COLO668 (cell line): Measurements from ENCODE around the gene TAF10.
A peak's percentile ranks its signal among the peaks of the same experiment; 100 is the strongest.

Experiments used
- DNase-seq: peaks from one replicate; lab custom pipeline; 2025; ENCODE audit not compliant: unreplicated experiment; lab: John Stamatoyannopoulos, UW

Gene TAF10

GRCh38 chr11:6640985-6641701, 29.1 kb upstream of the TAF10 start:
- DNase-seq = no peak

DNA sequence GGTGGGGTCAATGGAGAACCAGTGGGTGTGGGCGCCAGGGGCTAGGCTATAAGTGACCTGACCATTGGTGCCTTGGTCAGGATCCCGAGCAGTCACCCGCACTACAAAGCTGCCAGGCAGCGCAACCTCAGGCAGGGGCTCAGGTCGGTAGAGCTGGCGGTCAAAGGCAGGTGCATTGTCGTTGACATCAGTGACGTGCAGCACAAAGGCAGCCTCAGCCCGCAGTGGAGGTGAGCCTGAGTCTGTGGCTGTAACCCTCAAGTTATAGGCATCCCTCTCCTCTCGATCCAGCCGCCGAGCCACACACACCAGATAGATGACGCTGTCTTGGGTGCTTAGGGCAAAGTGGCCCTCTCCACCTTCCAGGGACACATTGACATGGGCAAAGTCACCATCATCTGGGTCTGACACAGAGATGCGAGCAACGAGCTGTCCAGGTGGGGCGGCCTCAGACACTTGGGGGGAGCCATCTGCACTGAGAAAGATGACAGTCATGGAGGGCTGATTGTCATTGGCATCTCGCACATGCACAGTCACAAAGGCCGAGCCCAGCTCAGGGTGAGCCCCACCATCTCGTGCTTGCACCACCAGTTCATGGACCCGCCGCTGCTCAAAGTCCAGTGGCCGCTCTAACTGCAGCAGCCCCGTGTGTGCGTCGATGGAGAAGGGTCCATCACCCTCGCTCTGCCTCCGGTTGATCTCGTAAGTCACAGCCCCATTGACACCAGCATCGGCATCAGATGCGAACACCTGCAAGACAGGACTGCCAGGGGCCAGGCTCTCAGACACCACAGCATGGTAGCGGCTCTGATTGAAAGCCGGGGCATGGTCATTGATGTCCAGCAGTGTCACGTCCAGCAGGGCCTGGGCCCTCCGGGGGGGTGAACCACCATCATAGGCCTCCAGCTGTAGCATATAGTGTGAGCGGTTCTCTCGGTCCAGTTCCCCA, 28.3 kb upstream of the TAF10 start:
- DNase-seq = no peak

DNA sequence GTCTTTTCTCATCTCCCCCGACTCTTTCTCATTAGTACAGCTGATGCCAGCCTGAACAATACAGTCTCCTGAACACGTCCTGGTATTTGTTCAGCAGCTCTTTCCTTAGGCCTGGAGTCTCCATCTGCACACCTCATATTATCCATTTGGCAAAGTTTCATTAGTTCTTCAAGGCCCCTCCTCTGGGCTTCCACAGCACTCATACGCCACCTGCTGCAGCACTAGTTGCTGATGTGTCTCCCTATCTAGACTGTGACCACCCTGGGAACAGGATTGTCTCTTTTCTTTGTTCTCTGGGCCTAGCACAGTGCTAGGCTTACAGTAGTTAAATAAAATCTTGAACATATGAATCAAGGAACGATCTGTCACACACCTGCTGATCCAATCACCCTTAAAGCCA, 26.4 kb upstream of the TAF10 start:
- DNase-seq = no peak

DNA sequence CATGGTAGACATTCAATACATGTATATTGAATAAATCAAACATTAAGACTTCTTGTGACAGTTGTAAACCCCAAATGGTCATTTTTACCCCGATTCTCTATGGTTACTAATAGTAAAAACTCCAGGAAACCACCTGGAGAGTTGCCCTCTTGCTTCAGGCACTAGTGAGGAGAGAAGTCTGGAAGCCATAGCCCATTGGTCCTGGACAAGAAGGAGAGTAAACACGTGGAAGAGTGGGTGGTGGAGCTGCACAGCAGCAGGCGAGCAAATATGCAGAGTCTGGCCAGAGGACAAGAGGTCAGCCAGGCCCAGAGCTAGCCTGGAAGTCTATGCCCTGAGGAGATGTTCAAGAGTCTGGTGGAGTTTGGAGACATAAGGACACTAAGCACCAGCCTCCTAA, 25.9 kb upstream of the TAF10 start:
- no peak for DNase-seq

DNA sequence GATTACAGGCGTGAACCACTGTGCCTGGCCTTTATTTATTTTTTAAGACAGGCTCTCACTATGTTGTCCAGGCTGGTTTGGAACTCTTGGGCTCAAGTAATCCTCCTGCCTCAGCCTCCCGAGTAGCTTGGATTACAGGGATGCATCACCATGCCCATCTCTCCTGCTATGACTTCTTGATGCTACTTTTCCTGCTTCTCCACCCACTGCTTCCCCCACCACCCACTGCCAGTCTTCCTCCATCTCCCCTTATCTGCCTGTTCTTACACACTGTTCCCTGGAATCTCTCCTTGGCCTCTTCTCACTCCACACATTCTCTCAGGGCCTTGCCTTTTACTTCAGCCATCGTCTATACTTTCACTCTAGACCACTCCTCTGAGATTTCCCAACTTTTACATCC, 24.5 kb upstream of the TAF10 start:
- no peak for DNase-seq

DNA sequence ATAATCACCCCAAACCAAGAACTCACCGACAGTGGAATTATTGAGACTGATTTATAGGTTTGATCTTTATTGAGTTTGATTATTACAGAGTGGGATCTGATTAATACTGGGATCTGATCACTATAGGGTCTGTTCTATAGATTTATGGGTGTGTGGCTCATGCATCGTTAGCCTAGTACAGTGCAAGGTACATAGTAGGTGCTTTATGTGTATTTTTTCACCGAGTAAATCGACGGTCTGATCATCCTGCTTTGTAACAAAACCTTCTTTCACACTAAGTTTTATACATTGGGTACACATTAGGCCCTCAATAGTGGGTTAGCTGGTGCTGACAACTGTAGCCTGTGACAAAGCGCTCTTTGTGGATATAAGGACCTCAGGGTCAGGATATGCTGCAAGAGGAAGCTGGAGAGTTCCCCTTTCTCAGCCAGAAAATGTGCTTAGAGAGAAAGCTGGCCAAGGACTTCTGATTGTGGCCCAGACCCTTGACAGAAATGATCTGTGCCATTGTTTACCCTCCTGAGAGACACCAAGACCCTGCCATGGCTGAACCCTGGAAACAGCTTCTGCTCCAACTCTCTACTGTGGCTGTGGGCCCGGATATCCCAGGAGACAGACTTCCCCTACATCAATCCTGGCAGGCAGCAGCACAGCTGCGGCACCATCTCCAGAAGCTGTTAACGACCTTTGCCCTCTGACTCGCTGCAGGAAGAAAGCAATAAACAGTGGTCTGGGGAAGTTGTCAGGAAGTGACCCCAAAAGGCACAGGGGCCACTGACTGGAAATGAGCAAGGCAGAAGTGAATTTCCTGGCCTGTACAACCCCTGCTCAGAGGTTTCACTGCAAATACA, 23.3 kb upstream of the TAF10 start:
- peak; percentile 4 for DNase-seq

DNA sequence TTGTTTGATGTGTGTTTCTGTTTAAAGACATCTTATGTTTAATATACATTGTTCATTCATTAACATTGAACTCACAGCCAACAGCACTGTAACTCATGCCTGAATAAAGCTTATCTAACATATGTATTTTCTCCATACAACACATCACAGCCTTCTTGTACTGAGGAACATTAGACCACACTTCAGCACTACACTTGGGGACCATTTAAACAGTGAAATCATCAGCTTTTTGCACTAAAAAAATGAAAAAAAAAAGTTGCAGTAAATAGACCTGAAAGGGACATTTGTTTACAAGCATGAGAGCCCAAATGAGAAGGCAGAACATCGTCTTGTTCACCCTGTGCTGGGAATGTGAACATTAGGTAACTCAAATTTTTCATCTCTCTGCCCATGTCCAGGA, 22.5 kb upstream of the TAF10 start:
- no peak for DNase-seq

DNA sequence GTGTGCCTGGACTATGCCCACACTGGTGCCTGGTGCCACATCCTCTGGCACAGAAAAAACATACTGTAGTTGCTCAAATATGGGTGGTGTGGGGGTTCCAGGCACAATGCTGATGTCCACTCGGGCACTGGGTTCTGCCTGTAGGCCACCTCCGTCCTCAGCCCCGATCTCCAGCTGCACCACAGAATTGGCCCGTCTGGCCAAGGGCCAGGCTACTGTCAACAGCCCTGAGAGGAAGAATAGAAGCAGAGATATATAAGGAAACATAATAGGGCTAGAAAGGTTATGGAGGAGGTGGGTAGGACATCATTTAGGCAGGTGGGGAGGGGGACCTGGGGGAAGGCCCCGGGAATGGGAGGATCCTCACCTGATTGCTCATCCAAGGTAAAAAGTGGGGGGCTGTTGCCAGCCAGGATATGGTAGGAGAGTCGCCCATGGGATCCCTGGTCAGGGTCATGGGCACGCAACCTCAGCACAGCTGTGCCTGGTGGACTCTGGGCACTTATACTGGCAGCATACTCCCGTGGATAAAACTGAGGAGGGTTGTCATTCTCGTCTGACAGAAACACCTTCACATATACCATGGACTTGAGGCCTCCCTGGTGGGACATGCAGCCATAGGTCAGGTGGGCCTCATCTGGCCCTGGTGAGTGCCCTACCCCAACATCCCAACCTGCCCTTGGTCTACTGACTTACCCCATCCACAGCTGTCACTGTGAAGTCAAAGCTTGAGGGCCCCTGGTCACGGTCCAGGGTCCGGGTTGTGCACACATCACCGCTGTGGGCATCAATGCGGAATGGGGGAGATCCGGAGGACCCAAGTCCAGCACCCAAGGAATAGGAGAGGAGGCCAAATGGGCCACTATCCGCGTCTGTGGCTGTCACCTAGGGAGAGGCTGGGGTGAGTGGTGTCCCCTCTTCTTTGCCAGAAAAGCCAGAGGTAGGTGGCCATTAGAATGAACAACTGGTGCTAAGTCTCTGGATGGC, 21.7 kb upstream of the TAF10 start:
- no peak for DNase-seq

- no peak for DNase-seq
These were observed 20.4 kb upstream of the TAF10 start for GRCh38 chr11:6632116-6633073.

DNA sequence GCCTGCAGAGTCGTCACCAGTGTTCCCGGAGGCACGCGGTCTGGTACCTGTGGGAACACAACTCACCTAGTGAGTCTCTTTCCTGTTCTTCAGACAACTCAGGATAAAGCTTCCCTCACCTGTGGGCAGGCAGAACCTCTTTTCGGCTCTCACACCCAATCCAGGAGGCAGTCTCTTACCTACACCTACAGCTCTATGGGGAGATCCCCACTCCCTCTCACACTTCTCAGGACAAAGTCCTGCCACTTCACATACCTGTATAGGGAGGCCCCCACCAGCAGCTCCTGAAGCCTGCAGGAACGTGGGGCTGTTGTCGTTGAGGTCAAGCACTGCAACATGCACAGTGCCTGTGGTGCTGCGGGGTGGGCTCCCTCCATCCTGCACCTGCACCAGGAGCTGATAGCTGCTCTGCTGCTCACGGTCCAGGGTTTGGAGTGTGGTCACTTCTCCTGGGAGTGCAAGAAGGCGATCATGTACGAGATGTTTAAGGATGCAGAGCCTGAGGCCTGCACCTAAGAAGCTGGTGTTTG, 19.4 kb upstream of the TAF10 start:
- DNase-seq = no peak

GRCh38 chr11:6630632-6631291, 18.7 kb upstream of the TAF10 start:
- no peak for DNase-seq

DNA sequence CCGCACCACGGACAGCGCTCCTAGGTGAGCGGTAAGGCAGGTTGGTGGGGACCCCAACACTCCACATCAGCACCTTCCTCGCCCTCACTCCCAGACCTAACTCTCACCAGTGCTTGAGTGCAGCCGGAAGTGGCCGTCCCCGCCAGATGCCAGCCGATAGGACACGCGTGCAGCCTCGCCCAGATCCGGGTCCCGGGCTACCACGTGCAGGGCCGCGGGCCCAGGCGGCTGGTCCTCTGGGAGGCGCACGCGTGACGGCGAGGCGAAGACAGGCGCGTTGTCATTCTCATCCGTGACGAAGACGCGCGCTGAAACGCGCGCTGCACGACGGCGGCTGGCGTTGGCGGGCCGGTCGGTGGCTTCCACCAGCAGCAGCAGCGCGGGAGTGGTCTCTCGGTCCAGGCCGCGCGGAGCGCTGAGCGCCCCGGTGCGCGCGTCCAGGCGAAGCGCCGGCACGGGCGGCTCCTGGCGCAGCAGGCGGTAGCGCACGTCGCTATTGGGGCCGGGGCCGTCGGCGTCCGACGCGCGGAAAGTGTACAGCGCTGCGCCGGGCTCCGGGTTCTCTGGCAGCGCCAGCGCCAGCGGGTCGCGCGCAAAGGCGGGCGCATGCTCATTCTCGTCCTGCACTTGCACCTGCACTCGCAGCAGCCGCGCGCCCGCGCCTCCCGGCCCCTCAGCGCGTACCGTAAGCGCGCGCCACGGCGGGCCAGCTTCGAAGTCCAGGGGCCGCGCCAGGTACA, 18.0 kb upstream of the TAF10 start:
- DNase-seq = peak; percentile 87

DNA sequence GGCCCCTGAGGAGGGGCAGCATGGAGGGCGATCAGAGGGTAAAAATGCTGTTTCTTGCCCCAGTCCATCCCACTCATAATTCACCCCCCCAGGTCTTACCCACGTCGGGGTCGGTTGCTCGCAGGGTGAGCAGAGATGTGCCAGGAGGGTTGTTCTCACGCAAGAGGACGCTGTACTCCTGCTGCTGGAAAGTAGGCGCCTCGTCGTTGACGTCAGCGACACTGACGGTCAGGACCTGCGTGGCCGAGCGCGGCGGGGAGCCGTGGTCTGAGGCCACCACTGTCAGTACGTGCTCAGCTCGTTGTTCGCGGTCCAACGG, 17.5 kb upstream of the TAF10 start:
- no peak for DNase-seq

GRCh38 chr11:6628526-6628925, 16.5 kb upstream of the TAF10 start:
- DNase-seq = no peak

GRCh38 chr11:6627762-6628241, 15.8 kb upstream of the TAF10 start:
- no peak for DNase-seq

DNA sequence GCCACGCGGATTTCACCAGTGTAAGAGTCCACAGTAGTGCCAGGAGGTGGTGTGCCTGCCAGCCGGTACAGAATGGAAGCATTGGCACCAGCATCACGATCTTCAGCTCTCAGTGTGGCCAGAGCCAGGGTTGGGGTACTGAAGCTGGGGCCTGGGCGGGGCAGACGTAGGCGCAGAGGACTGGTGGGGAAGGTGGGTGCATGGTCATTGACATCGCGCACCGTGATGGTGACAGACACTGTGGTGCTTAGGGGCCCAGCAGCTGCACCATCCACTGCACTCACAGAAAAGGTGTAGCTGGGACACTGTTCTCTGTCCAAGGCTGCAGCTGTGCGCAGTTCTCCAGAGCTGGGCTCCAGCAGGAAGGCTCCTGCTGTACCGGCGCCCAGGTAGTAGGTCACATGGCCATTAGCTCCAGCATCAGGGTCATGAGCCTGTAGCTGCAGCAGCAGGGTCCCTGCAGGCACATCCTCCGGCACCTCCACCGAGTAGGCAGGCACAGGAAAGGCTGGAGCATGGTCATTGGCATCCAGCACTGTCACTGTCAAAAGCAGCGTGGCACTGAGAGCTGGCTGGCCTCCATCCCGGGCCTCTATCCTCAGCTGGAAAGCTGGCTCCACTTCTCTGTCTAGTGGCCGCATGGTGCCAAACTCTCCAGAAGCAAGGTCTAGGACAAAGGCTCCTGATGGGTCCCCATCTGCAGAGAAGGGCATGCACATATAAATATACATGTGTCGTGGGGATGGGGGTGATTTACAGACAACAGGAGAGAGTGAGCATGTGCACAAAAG, 15.2 kb upstream of the TAF10 start:
- no peak for DNase-seq
